K562 (cell line): ENCODE results near the gene B4GALNT4. TPM values are rescaled to one million over a fixed set of nuclear protein-coding genes. Genes with fewer than 3 reads are reported as not detected.

Experiments
- ASH1L ChIP-seq: fragments of 450-650 bp; IDR thresholded peaks from 2 replicates; pipeline ENCODE4 v1.6.1; 2018; ENCODE audit warnings: borderline replicate concordance, mild to moderate bottlenecking, low read depth; ENCODE audit not compliant: partially characterized antibody
- BCL6 ChIP-seq: fragments of 250-450 bp; sonication (Bioruptor Pico); IDR thresholded peaks from 2 replicates; pipeline ENCODE4 v1.4.0; 2020
- CHD4 ChIP-seq: fragments of 200-600 bp; sonication (generic); IDR thresholded peaks from 3 replicates; pipeline ENCODE4 v1.6.1; 2012; ENCODE audit warnings: low read depth, mild to moderate bottlenecking, mixed read lengths, low read length, inconsistent platforms; ENCODE audit not compliant: insufficient read depth, insufficient replicate concordance, poor library complexity, severe bottlenecking
- CXXC5 ChIP-seq: fragments of 250-450 bp; sonication (Bioruptor Pico); IDR thresholded peaks from 2 replicates; pipeline ENCODE4 v1.8.0; 2022; ENCODE audit warnings: inconsistent platforms, mild to moderate bottlenecking, moderate library complexity
- E4F1 ChIP-seq: fragments of 250-450 bp; sonication (Bioruptor Pico); IDR thresholded peaks from 2 replicates; pipeline ENCODE4 v1.5.0; 2021; ENCODE audit warnings: mild to moderate bottlenecking, borderline replicate concordance
- KAT2B ChIP-seq: IDR thresholded peaks from one replicate; pipeline ENCODE4 v1.6.1; 2012; ENCODE audit warnings: low read depth, mild to moderate bottlenecking, control low read depth, inconsistent platforms, low read length, moderate library complexity
- KLF6 ChIP-seq: fragments of 250-450 bp; sonication (Bioruptor Pico); IDR thresholded peaks from 2 replicates; pipeline ENCODE4 v1.4.0; 2020; ENCODE audit warnings: mild to moderate bottlenecking, moderate library complexity, borderline replicate concordance
- NCOA1 ChIP-seq: fragments of 450-650 bp; IDR thresholded peaks from 2 replicates; pipeline ENCODE4 v1.6.1; 2016; ENCODE audit warnings: low read depth
- NFXL1 ChIP-seq: fragments of 450-650 bp; formaldehyde crosslinking; IDR thresholded peaks from 2 replicates; pipeline ENCODE4 v1.4.0; 2021; ENCODE audit warnings: mild to moderate bottlenecking
- RHOXF2B ChIP-seq: fragments of 250-450 bp; sonication (Bioruptor Pico); conservative IDR thresholded peaks from 2 replicates; pipeline ENCODE4 v1.5.1; 2021
- RREB1 ChIP-seq: fragments of 250-450 bp; sonication (Bioruptor Pico); IDR thresholded peaks from 2 replicates; pipeline ENCODE4 v1.4.0; 2020
- TEAD1 ChIP-seq, 2 experiments: fragments of 450-650 bp in 1 of 2; sonication (generic) in 1 of 2; formaldehyde crosslinking; IDR thresholded peaks; 2 replicates each; pipeline versions ENCODE4 v1.4.0 to v1.8.0; 2020 to 2022; ENCODE audit warnings: mild to moderate bottlenecking in 2 of 2, missing genetic modification reagents in 1 of 2
- ZBTB2 ChIP-seq: fragments of 450-650 bp; IDR thresholded peaks from 2 replicates; pipeline ENCODE4 v1.6.1; 2016; ENCODE audit warnings: antibody characterized with exemption
- ZNF146 ChIP-seq: IDR thresholded peaks from one replicate; pipeline ENCODE4 v1.6.1; 2018; ENCODE audit warnings: missing compliant biosample characterization; ENCODE audit not compliant: unreplicated experiment
- ZNF444 ChIP-seq: fragments of 250-450 bp; sonication (Bioruptor Pico); IDR thresholded peaks from 2 replicates; pipeline ENCODE4 v1.4.0; 2020; ENCODE audit warnings: mild to moderate bottlenecking, moderate library complexity
- polyA plus RNA-seq, 8 experiments: library from polyadenylated mRNA; depleted of rRNA in 4 of 8; stranded (reverse) in 5 of 8; unstranded in 3 of 8; fragments of >200 nt; fragmentation: Nextera tagmentation in 2 of 8; fragmentation: Illumina TruSeq in 1 of 8; extraction: Ambion mirVana in 2 of 8; extraction: Trizol in 1 of 8; gene quantifications; 2 replicates each; pipeline versions ENCODE4 v1.2.1 to v1.2.3, GENCODE V29; 2011 to 2014; ENCODE audit warnings: inconsistent platforms in 1 of 8, missing spikeins in 1 of 8
- total RNA-seq, 7 experiments: library from RNA; depleted of rRNA in 6 of 7; stranded (reverse); fragments of >200 nt in 6 of 7; fragmentation: Illumina TruSeq in 2 of 7; extraction: Trizol in 2 of 7; gene quantifications; 2 replicates each; pipeline versions ENCODE4 v1.2.1 to v1.2.3, GENCODE V29; 2011 to 2021; ENCODE audit warnings: low replicate concordance in 1 of 7
- TF ChIP-seq, protein P1 (sequence below): fragments of 450-650 bp; formaldehyde crosslinking; IDR thresholded peaks from 2 replicates; pipeline ENCODE4 v1.4.0; 2020; ENCODE audit warnings: mild to moderate bottlenecking, moderate library complexity

Gene B4GALNT4
- total and polyA plus RNA-seq, 9 of the 15 experiments (the other 6 are each of a cell fraction or from before 2014, with no cell fraction given) = 0.20 to 37.1 (median 10.8) TPM; not detected in 1

DNA sequence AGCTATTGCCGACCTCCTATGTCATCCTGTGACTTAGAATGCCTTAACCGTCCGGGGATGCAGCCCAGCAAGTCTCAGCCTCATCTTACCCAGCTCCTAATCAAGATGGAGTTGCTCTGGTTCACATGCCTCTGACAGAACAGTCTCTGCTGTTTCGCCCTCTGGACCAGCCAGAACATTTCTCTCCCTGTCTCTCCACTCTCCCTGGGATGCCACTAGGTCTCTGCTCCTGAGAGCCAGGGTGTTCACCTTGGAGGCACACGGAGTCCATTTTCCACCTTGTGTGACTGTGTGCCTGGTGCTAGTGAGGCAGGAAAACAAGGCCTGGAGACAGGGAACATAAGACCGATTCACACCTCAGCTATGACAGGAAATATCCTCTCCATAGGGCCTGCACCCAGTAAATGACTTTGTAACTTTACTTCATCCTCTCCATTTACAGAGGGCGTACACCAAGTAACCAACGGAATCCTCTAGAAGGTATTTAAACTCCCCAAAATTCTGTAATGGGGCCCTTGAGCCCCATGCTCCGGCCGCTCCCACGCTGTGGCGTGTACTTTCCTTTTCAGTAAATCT, 16.8 kb upstream of the B4GALNT4 start (continued):
- TF ChIP-seq ZNF444 (CRISPR knock-in tag) (peak; percentile 81; the same call in 1 of the 2 replicates), BCL6 (CRISPR knock-in tag) (peak; percentile 93), ZBTB2 (peak; percentile 36; the same call in 1 of the 2 replicates), ZNF146 (CRISPR knock-in tag) (no peak), RREB1 (CRISPR knock-in tag) (peak; percentile 97), TEAD1 (CRISPR knock-in tag; IDR thresholded peaks at IDR 0.05) (peak in 1 of 2 experiments; percentile 97; a peak in 2 of 4 replicates), NCOA1 (no peak), E4F1 (CRISPR knock-in tag) (peak; percentile 74; the same call in 1 of the 2 replicates), RHOXF2B (CRISPR knock-in tag) (peak; percentile 94), KAT2B (no peak), CHD4 (no peak), ASH1L (no peak), KLF6 (peak; percentile 97), NFXL1 (CRISPR knock-in tag) (peak; percentile 93), CXXC5 (CRISPR knock-in tag) (peak; percentile 97)
- TF ChIP-seq, protein P1, sequence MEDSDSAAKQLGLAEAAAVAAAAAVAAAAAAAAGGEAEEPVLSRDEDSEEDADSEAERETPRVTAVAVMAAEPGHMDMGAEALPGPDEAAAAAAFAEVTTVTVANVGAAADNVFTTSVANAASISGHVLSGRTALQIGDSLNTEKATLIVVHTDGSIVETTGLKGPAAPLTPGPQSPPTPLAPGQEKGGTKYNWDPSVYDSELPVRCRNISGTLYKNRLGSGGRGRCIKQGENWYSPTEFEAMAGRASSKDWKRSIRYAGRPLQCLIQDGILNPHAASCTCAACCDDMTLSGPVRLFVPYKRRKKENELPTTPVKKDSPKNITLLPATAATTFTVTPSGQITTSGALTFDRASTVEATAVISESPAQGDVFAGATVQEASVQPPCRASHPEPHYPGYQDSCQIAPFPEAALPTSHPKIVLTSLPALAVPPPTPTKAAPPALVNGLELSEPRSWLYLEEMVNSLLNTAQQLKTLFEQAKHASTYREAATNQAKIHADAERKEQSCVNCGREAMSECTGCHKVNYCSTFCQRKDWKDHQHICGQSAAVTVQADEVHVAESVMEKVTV (CRISPR knock-in tag) = 0 out of 2 replicates have a peak, but pooled peaks have one; percentile 5
